SU-DHL-6 (cell line): ENCODE measurements around the gene DYNC1LI2.

Experiments
- H2AFZ ChIP-seq: fragments of 200-600 bp; sonication (generic); 2 replicates; pipeline ENCODE4 v1.6.1; 2014; ENCODE audit warnings: low read depth, mild to moderate bottlenecking, moderate library complexity, mixed read lengths, antibody characterized with exemption, low read length; ENCODE audit not compliant: severe bottlenecking
- H3F3A ChIP-seq: fragments of 200-600 bp; shearing (Covaris generic); 2 replicates; pipeline ENCODE4 v1.6.0; 2016; ENCODE audit warnings: antibody characterized with exemption, mild to moderate bottlenecking; ENCODE audit not compliant: insufficient read depth
- H3K27ac ChIP-seq: fragments of 200-600 bp; sonication (generic); 2 replicates; pipeline ENCODE4 v1.5.1; 2016; ENCODE audit warnings: low read depth, mild to moderate bottlenecking, low read length, moderate library complexity, mixed read lengths
- H3K27me3 ChIP-seq: fragments of 200-600 bp; sonication (generic), shearing (Covaris generic); 2 replicates; pipeline ENCODE4 v1.6.0; 2014; ENCODE audit warnings: mild to moderate bottlenecking, low read length
- H3K36me3 ChIP-seq: fragments of 200-600 bp; sonication (generic); 2 replicates; pipeline ENCODE4 v1.6.1; 2014; ENCODE audit warnings: mild to moderate bottlenecking, low read length, mixed read lengths
- H3K4me2 ChIP-seq: fragments of 300-600, 200-600 bp; shearing (Covaris generic), sonication (generic); 2 replicates; pipeline ENCODE4 v1.6.0; 2014; ENCODE audit warnings: low read length, low read depth, mild to moderate bottlenecking; ENCODE audit not compliant: poor library complexity, severe bottlenecking
- H3K4me3 ChIP-seq: fragments of 200-600 bp; sonication (generic); 2 replicates; pipeline ENCODE4 v1.5.1; 2014; ENCODE audit warnings: antibody characterized with exemption, low read length, mild to moderate bottlenecking, mixed read lengths; ENCODE audit not compliant: insufficient read depth, poor library complexity, severe bottlenecking
- H3K79me2 ChIP-seq: fragments of 200-600 bp; sonication (generic); 2 replicates; pipeline ENCODE4 v1.6.1; 2014; ENCODE audit warnings: mild to moderate bottlenecking, low read length, moderate library complexity; ENCODE audit not compliant: insufficient read depth
- H3K9ac ChIP-seq: fragments of 200-600 bp; sonication (generic); 2 replicates; pipeline ENCODE4 v1.7.0; 2014; ENCODE audit warnings: mild to moderate bottlenecking, low read length
- H3K9me2 ChIP-seq: fragments of 200-600 bp; sonication (generic); replicated peaks from 2 replicates; pipeline ENCODE4 v1.6.1; 2014; ENCODE audit warnings: low read length; ENCODE audit not compliant: insufficient read depth
- H3K9me3 ChIP-seq: fragments of 200-600 bp; sonication (generic); 2 replicates; pipeline ENCODE4 v1.6.1; 2014; ENCODE audit warnings: low read length, mixed read lengths; ENCODE audit not compliant: insufficient read depth
- H4K20me1 ChIP-seq: fragments of 200-600 bp; sonication (generic); 2 replicates; pipeline ENCODE4 v1.6.1; 2014; ENCODE audit warnings: low read depth, mild to moderate bottlenecking, antibody characterized with exemption, low read length, moderate library complexity, mixed read lengths
- EZH2phosphoT487 ChIP-seq: fragments of 200-600 bp; sonication (generic), shearing (Covaris generic); conservative IDR thresholded peaks from 2 replicates; pipeline ENCODE4 v1.6.1; 2018; ENCODE audit warnings: mild to moderate bottlenecking, antibody characterized with exemption, low read length, moderate library complexity, mixed read lengths
- TF ChIP-seq, protein P1 (sequence below): fragments of 200-600 bp; sonication (generic); IDR thresholded peaks from one replicate; pipeline ENCODE4 v1.5.1; 2017; ENCODE audit warnings: antibody characterized with exemption, mild to moderate bottlenecking, low read length, moderate library complexity; ENCODE audit not compliant: insufficient read depth, poor library complexity, severe bottlenecking

The DYNC1LI2 gene

DNA sequence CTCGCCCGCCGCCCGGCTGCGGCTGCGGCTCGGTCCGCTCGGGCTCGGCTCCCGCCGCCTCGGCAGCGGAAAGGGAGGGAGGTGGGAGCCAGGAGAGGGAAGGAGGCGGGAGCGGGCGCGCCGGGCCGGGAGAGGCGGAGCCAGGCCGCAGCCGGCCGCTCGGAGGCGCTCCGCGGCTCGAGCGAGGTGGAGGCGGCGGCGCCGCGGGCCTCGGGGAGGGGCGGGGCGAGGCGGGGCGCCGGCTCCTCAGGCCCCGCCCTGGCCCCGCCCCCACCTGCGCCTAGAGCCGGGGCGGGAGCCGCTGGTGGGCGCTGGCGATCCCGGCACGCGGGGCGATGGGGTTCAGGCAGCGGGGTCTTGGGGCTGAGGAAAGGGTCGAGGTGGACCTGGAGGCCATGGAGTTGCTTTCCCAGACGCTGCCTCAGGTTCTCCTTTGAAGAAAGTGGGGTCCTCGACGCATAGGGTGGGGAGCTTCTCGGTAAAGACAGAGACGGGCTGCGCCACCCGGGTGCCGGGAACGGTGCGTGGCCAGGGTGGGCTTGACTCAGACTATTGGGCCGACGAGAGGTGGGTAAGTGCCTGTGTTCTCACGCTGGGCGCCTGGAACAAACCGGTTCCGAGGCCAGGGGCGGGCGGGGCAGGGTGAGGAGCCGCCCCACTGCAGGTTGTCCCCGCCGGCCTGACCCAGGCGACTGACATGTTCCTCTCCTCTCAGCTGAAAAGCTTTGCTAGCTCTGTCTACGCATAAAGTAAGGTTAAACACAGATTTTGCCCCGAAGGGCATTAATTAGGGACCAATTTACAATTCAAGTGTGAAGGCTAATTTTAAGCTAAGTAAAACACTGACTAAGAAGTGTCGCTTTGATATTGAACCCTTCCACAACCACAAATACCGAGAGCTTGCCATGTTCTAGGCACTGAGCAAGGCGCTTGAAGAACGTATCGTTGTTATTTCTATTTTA is 54.5 kb downstream of the DYNC1LI2 start, which contains the start of gene CMTM4:
Gene CMTM4, minus strand, starts transcription at position 75 of the 962 bp plus-strand sequence. CDS start 218 bp downstream, outside the sequence.
- no peaks in the 10 kb centered on the region for H3K27me3 ChIP-seq
- no peaks in the 10 kb centered on the region for H3K9me2 ChIP-seq
- H3K4me3 ChIP-seq: peak within 1 kb of the TSS; percentile 65
- H3F3A ChIP-seq: 0 out of 2 replicates have a peak, but pooled peaks cover 5% of the 10 kb centered on the region
- no peaks in the 10 kb centered on the region for H3K79me2 ChIP-seq
- no peak within 1 kb of the TSS for H3K27ac ChIP-seq
- peak within 1 kb of the TSS; percentile 62 for H3K4me2 ChIP-seq
- H3K36me3 ChIP-seq: no peaks in the 10 kb centered on the region
- peak within 1 kb of the TSS; percentile 55 for H3K9ac ChIP-seq
- H3K9me3 ChIP-seq: no peaks in the 10 kb centered on the region
- no peak for TF ChIP-seq EZH2phosphoT487
- TF ChIP-seq, protein P1, sequence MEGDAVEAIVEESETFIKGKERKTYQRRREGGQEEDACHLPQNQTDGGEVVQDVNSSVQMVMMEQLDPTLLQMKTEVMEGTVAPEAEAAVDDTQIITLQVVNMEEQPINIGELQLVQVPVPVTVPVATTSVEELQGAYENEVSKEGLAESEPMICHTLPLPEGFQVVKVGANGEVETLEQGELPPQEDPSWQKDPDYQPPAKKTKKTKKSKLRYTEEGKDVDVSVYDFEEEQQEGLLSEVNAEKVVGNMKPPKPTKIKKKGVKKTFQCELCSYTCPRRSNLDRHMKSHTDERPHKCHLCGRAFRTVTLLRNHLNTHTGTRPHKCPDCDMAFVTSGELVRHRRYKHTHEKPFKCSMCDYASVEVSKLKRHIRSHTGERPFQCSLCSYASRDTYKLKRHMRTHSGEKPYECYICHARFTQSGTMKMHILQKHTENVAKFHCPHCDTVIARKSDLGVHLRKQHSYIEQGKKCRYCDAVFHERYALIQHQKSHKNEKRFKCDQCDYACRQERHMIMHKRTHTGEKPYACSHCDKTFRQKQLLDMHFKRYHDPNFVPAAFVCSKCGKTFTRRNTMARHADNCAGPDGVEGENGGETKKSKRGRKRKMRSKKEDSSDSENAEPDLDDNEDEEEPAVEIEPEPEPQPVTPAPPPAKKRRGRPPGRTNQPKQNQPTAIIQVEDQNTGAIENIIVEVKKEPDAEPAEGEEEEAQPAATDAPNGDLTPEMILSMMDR: peak; percentile 22
- no peaks in the 10 kb centered on the region for H4K20me1 ChIP-seq
- peak within 1 kb of the TSS; percentile 79 for H2AFZ ChIP-seq

GRCh38 chr16:66695935-66696668 is 55.3 kb downstream of the DYNC1LI2 start:
- 0 out of 2 replicates have a peak, but pooled peaks cover 5% of the 10 kb centered on the region for H3F3A ChIP-seq
- H3K27ac ChIP-seq: no peak overlapping the region
- H2AFZ ChIP-seq: peak overlapping the region; percentile 71
- peak overlapping the region; percentile 65 for H3K4me3 ChIP-seq
- H3K79me2 ChIP-seq: no peaks in the 10 kb centered on the region
- no peaks in the 10 kb centered on the region for H4K20me1 ChIP-seq
- peak overlapping the region; percentile 37 for H3K9ac ChIP-seq
- H3K36me3 ChIP-seq: no peaks in the 10 kb centered on the region
- H3K4me2 ChIP-seq: peak overlapping the region; percentile 62
- TF ChIP-seq, protein P1: no peak
- TF ChIP-seq EZH2phosphoT487: no peak
- H3K9me2 ChIP-seq: no peaks in the 10 kb centered on the region
- no peaks in the 10 kb centered on the region for H3K27me3 ChIP-seq
- no peaks in the 10 kb centered on the region for H3K9me3 ChIP-seq

GRCh38 chr16:66695471-66695934 is 55.9 kb downstream of the DYNC1LI2 start:
- Histone ChIP-seq H3K79me2 (no peaks in the 10 kb centered on the region), H3K27ac (no peak overlapping the region), H3K36me3 (no peaks in the 10 kb centered on the region), H2AFZ (no peak overlapping the region), H3K27me3 (no peaks in the 10 kb centered on the region), H3K4me2 (peak overlapping the region; percentile 56), H3K9ac (no peak overlapping the region), H3K4me3 (no peak overlapping the region), H3K9me2 (no peaks in the 10 kb centered on the region), H4K20me1 (no peaks in the 10 kb centered on the region), H3F3A (0 out of 2 replicates have a peak, but pooled peaks cover 5% of the 10 kb centered on the region), H3K9me3 (no peaks in the 10 kb centered on the region)
- TF ChIP-seq, protein P1: no peak
- TF ChIP-seq EZH2phosphoT487: no peak
